ENCODE results near the gene PDLIM3.

Gene PDLIM3

DNA sequence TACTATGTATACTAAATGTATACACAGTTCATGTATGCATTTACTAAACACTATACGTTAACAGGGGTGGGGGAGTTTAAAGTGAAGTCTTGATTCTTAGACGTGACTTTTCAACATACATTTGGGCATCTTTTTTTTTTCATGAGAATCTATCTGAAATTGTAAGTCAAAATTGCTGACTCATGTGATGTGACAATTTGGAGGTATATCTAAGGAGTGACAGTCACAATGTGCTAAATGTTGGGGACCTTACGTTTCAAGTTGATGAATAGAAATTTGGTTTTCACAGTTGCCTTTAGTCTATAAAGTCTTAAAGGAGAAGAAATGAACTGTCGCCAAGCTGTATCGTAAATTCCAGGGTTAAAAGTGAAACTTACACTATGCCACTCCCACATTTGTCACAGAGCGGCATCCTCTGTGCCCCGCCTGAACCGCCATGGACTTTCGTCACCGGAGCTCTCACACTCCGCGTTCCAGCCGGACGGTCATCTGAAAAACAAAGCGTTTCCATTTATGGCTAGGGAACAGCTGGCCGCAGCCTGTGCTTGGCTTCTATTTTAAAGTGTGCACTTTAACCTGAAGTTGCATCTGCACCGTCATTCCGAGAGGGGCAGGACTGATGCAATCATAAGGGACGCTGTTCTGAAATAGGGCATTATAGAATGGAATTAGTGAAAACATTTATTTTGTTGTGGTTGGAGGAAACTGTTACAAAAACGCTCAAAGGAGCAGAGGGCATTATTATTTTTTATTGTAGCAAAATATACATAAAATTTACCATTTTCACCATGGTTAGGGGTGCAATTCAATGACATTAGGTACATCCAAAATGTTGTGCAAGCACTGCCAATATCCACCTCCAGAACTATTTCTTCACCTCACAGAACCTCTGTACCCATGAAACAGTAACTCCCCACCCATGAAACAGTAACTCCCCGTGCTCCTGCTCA, 30.9 kb downstream of the PDLIM3 start:
- TF ChIP-seq, protein P1, sequence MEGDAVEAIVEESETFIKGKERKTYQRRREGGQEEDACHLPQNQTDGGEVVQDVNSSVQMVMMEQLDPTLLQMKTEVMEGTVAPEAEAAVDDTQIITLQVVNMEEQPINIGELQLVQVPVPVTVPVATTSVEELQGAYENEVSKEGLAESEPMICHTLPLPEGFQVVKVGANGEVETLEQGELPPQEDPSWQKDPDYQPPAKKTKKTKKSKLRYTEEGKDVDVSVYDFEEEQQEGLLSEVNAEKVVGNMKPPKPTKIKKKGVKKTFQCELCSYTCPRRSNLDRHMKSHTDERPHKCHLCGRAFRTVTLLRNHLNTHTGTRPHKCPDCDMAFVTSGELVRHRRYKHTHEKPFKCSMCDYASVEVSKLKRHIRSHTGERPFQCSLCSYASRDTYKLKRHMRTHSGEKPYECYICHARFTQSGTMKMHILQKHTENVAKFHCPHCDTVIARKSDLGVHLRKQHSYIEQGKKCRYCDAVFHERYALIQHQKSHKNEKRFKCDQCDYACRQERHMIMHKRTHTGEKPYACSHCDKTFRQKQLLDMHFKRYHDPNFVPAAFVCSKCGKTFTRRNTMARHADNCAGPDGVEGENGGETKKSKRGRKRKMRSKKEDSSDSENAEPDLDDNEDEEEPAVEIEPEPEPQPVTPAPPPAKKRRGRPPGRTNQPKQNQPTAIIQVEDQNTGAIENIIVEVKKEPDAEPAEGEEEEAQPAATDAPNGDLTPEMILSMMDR (IDR thresholded peaks at IDR 0.05; ENCODE audit: low read depth, low read length), result no peak
- peak overlapping the region; percentile 52 for H3K4me3 ChIP-seq (ENCODE audit: low read depth, low read length)

DNA sequence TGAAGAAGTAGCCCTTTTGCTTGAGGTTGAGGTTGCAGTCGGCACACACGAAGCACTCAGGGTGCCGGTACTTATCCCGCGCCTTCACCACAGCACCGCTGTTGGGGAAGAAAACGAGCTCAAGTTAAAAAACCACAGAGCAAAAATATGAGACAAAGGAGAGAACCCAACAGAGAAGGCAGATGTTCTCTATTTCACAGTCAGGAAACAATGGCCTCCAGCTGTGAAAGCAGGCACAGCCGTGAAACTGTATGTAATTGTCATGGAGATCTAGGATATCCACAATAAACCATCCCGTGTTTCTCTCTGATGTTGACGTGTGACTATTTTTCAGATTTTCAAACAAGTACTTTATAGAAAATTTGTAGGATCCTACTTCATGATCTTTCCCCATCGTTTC, 32.9 kb downstream of the PDLIM3 start:
- no peak overlapping the region for H3K4me3 ChIP-seq (ENCODE audit: low read depth, low read length)
- TF ChIP-seq, protein P1 (IDR thresholded peaks at IDR 0.05; ENCODE audit: low read depth, low read length), result no peak

DNA sequence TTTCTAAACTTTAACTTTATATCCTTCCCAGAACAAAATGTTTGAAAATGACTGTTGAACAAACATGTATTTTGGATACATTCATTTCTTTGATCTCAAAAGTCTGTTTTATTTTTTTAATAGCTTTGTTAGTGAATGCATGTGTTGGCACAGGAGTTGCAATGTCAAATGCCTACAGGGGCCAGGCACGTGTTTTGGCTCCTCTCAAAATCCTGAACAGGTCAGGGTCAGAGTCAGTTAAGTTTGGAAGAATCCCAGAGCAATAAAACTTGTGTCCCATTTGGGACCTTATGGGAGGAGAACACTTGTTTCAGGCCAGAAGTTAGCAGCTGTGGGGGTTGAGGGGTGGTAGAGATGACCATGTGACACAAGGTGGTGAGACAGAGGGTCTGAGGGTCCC, 34.7 kb downstream of the PDLIM3 start:
- no peak overlapping the region for H3K4me3 ChIP-seq (ENCODE audit: low read depth, low read length)
- TF ChIP-seq, protein P1 (IDR thresholded peaks at IDR 0.05; ENCODE audit: low read depth, low read length), result no peak

DNA sequence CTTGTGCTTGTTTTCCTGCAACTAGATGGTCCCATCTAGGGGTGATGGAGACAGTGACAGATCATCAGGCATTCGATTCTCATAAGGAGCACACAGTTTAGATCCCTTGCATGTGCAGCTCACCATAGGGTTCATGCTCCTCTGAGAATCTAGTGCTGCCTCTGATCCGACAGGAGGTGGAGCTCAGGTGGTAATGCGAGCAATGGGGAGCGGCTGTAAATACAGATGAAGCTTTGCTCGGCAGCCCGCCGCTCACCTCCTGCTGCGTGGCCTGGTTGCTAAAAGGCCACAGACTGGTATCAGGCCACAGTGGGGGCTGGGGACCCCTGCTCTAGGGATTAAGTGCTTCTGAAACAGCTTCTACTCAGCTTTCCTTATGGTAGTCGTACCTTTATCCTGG, 35.3 kb downstream of the PDLIM3 start:
- no peak overlapping the region for H3K4me3 ChIP-seq (ENCODE audit: low read depth, low read length)
- TF ChIP-seq, protein P1 (IDR thresholded peaks at IDR 0.05; ENCODE audit: low read depth, low read length), result no peak

DNA sequence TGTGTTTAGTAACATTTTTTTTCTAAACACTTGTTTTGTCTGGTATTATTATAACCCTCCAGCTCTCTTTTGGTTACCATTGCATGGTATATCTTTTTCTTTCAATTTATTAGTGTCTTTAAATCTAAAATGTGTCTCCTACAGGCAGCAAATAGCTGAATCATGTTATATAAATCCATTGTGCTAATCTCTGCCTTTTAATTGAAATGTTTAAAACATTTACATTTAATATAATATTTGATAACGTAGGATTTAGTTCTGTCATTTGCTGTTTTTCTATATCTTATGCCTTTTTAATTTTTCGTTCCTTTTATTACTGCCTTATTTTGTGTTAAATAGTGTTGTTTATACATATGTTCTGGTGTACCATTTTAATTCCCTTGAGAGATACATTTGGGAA, 46.7 kb downstream of the PDLIM3 start:
- TF ChIP-seq, protein P1 (IDR thresholded peaks at IDR 0.05; ENCODE audit: low read depth, low read length), result no peak

DNA sequence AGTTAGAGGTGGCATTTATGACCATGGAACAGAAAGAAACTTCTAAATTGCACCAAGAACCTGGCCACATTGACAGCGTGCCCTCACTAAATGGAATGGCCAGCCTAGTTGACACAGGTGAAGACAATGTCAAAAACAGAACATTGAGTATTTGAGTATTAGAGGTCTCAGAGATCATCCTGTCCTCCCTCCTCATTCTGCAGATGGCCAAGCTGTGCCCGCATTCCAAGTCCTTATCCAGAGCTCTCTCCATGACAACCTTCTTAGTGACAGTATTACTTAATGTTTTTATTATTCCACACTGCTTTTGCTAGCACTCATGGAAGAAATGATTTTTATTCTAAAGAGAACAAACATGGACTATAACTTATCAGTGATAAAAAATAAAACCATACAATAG, 53.9 kb downstream of the PDLIM3 start:
- no peak overlapping the region for H3K4me3 ChIP-seq (ENCODE audit: low read depth, low read length)

More for the DNA sequence above, 46.7 kb downstream of the PDLIM3 start:
- no peak overlapping the region for H3K4me3 ChIP-seq (ENCODE audit: low read depth, low read length)

More for the DNA sequence above, 53.9 kb downstream of the PDLIM3 start:
- TF ChIP-seq, protein P1 (IDR thresholded peaks at IDR 0.05; ENCODE audit: low read depth, low read length), result no peak

Data from WI38 (cell line).